Activated B cell treated with CpG ODN at 0.5 μM for 24 hours (primary cell): Measurements from ENCODE around the gene USP38. TPM values are rescaled to one million over a fixed set of nuclear protein-coding genes. Genes with fewer than 3 reads are reported as not detected.

Experiments used
- ATAC-seq: fragments of 200-7000 bp; cut with Tn5 transposase; one replicate; pipeline ENCODE4 v1.10.0; 2021; ENCODE audit warnings: low read depth, mild to moderate bottlenecking, moderate library complexity
- CTCF ChIA-PET: fragments of 350-600 bp; sonication (Branson Sonifier 250); formaldehyde crosslinking; loops from one replicate; lab custom pipeline; 2021; ENCODE audit warnings: antibody characterized with exemption; lab: Charles Lee
- POLR2A ChIA-PET: fragments of 350-600 bp; sonication (Branson Sonifier 250); formaldehyde crosslinking; loops from one replicate; lab custom pipeline; 2021; ENCODE audit warnings: antibody characterized with exemption; lab: Charles Lee
- DNase-seq: peaks from one replicate; pipeline ENCODE4 v3.0.0; 2022
- H3K27ac Mint-ChIP-seq: one replicate; pipeline ENCODE4 v1.8.0; 2020; ENCODE audit warnings: mixed read lengths
- H3K27me3 Mint-ChIP-seq: one replicate; pipeline ENCODE4 v1.8.0; 2021; ENCODE audit warnings: mixed read lengths
- H3K36me3 Mint-ChIP-seq: one replicate; pipeline ENCODE4 v1.8.0; 2021; ENCODE audit warnings: low read depth, mixed read lengths
- H3K4me1 Mint-ChIP-seq: one replicate; pipeline ENCODE4 v1.8.0; 2021; ENCODE audit warnings: mixed read lengths
- H3K4me3 Mint-ChIP-seq: one replicate; pipeline ENCODE4 v1.8.0; 2020; ENCODE audit warnings: mild to moderate bottlenecking, mixed read lengths
- H3K9me3 Mint-ChIP-seq: one replicate; pipeline ENCODE4 v1.8.0; 2020; ENCODE audit warnings: mixed read lengths
- CTCF ChIP-seq: fragments of 200-600 bp; IDR thresholded peaks from one replicate; pipeline ENCODE4 v1.8.0; 2022; ENCODE audit warnings: antibody characterized with exemption, mild to moderate bottlenecking
- intact Hi-C: fragments of 100-400 bp; cut with micrococcal nuclease; formaldehyde crosslinking; loops from one replicate; pipeline ENCODE4 v1.15.1; 2024
- total RNA-seq: library from RNA; stranded (reverse); gene quantifications from 2 replicates; pipeline ENCODE4 v1.2.3, GENCODE V29; 2022

The USP38 gene
- total RNA-seq, 1 donor from 2014 or later: 24.9 TPM

DNA sequence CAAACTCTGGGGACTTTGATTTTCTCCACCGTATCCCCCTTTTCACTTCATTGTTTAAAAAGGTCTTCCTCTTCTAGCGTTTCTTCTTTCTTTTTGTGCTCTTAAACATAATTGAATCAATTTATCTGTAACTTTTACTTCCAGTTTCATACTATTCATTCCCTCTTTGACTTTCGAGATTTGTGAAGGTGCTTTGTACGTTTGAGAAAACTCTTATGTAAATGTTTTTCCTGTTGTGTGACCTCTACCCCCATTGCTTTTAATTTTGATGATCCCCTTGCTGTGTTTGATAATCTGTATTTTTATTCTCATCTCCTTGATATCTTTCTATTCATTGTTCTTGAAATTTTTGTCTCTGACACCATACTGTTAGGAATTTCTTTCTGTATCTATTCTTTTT lies 4.8 kb downstream of the USP38 start:
- H3K9me3 Mint-ChIP-seq: no peaks in the 10 kb centered on the region
- peaks cover 63% of the 10 kb centered on the region for H3K4me1 Mint-ChIP-seq
- ChIA-PET POLR2A (no interaction called here), CTCF (no interaction called here)
- H3K4me3 Mint-ChIP-seq: peak overlapping the region; percentile 52
- intact Hi-C loops: loop anchor here (5.0 to 10.0 kb wide), 4 partner anchors 213 to 1988 kb away; partner anchors contain the start of gene IL15
- no peak for TF ChIP-seq CTCF
- no peak for ATAC-seq
- H3K27ac Mint-ChIP-seq: peak overlapping the region; percentile 64
- no peaks in the 10 kb centered on the region for H3K27me3 Mint-ChIP-seq
- H3K36me3 Mint-ChIP-seq: peaks cover 68% of the 10 kb centered on the region
- DNase-seq: no peak

- intact Hi-C loops: loop anchor here (1.0 kb wide), 1 partner anchor 29 kb away; no protein-coding TSS in a partner anchor
- peaks cover 83% of the 10 kb centered on the region for H3K36me3 Mint-ChIP-seq
- POLR2A ChIA-PET: no interaction called here
Measured at GRCh38 chr4:143195581-143195980, 10.9 kb downstream of the USP38 start.

GRCh38 chr4:143196323-143196722 lies 11.6 kb downstream of the USP38 start:
- POLR2A ChIA-PET: no interaction called here
- DNase-seq: no peak
- Mint-ChIP-seq H3K27me3 (no peaks in the 10 kb centered on the region), H3K4me1 (peaks cover 16% of the 10 kb centered on the region), H3K36me3 (peaks cover 81% of the 10 kb centered on the region), H3K27ac (no peak overlapping the region), H3K4me3 (no peak overlapping the region), H3K9me3 (no peaks in the 10 kb centered on the region)
- ATAC-seq: no peak
- intact Hi-C loops: no loop called here
- CTCF ChIA-PET: no interaction called here
- no peak for TF ChIP-seq CTCF

More at GRCh38 chr4:143195581-143195980, 10.9 kb downstream of the USP38 start:
- CTCF ChIA-PET: no interaction called here
- TF ChIP-seq CTCF: no peak
- Mint-ChIP-seq H3K9me3 (no peaks in the 10 kb centered on the region), H3K27me3 (no peaks in the 10 kb centered on the region), H3K4me1 (peaks cover 21% of the 10 kb centered on the region), H3K27ac (no peak overlapping the region), H3K4me3 (no peak overlapping the region)
- DNase-seq (no peak), ATAC-seq (no peak)

DNA sequence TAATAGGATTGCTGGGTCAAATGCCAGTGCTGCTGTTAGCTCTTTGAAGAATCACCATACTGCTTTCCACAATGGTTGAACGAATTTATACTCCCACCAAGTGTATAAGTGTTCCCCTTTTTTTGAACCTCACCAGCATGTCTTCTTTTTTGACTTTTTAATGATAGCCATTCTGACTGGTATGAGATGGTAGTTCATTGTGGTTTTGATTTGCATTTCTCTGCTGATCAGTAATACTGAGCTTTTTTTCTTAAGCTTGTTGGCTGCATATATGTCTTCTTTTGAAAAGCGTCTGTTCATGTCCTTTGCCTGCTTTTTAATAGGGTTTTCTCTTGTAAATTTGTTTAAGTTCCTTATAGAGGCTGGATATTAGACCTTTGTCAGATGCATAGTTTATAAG lies 14.8 kb downstream of the USP38 start:
- H3K36me3 Mint-ChIP-seq: peaks cover 72% of the 10 kb centered on the region

DNA sequence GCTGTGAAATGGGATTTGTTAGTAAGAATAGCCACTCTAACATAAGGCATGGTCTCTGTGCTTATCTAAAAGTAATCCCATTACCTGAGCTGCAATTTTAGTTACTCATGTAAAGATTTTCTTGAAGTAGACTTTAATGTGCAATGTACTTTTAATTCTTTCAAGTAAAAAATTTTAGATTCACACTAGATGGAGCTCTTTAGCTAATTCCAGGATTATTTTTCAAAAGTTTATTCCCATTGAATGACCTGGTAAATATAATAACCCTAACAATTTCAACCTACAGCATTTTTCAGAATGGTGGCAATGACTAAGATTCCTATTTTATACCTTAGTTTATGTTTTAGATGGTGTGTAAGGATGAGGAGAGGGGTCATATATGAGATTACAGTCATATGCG lies 18.1 kb downstream of the USP38 start:
- H3K4me3 Mint-ChIP-seq: no peak overlapping the region
- ATAC-seq: no peak
- ChIA-PET CTCF (interaction anchor here (0.8 to 1.6 kb wide), 2 partner anchors 173 to 280 kb away, joined by 3 read pairs; no protein-coding TSS in a partner anchor), POLR2A (no interaction called here)
- DNase-seq: no peak
- intact Hi-C loops: no loop called here
- H3K36me3 Mint-ChIP-seq: peaks cover 73% of the 10 kb centered on the region
- H3K27ac Mint-ChIP-seq: no peak overlapping the region
- no peak for TF ChIP-seq CTCF
- H3K27me3 Mint-ChIP-seq: no peaks in the 10 kb centered on the region
- peaks cover 8% of the 10 kb centered on the region for H3K4me1 Mint-ChIP-seq
- no peaks in the 10 kb centered on the region for H3K9me3 Mint-ChIP-seq

More for the DNA sequence above, 14.8 kb downstream of the USP38 start:
- H3K27ac Mint-ChIP-seq: no peak overlapping the region
- H3K27me3 Mint-ChIP-seq: no peaks in the 10 kb centered on the region
- H3K9me3 Mint-ChIP-seq: no peaks in the 10 kb centered on the region
- POLR2A ChIA-PET: interaction anchor here (1.8 kb wide), 1 partner anchor 14 kb away, joined by 4 read pairs; no protein-coding TSS in a partner anchor
- H3K4me3 Mint-ChIP-seq: no peak overlapping the region
- DNase-seq: no peak
- intact Hi-C loops: loop anchor here (2.0 kb wide), 1 partner anchor 15 kb away; the partner anchor contains the start of gene USP38
- no peak for TF ChIP-seq CTCF
- CTCF ChIA-PET: no interaction called here
- H3K4me1 Mint-ChIP-seq: peaks cover 8% of the 10 kb centered on the region
- ATAC-seq: no peak
